GM18868 (cell line): ENCODE measurements around the gene TRIM51.
"Not testable (repeated sequence)": the region's sequence is repeated elsewhere in the genome, so short reads cannot be mapped to it uniquely, and the experiment has no call there.

ENCODE experiments used
- ATAC-seq: cut with Tn5 transposase; IDR thresholded peaks from one replicate; pipeline ENCODE4 v1.9.1; 2021; ENCODE audit warnings: mild to moderate bottlenecking, moderate library complexity; ENCODE audit not compliant: unreplicated experiment

The TRIM51 gene

DNA sequence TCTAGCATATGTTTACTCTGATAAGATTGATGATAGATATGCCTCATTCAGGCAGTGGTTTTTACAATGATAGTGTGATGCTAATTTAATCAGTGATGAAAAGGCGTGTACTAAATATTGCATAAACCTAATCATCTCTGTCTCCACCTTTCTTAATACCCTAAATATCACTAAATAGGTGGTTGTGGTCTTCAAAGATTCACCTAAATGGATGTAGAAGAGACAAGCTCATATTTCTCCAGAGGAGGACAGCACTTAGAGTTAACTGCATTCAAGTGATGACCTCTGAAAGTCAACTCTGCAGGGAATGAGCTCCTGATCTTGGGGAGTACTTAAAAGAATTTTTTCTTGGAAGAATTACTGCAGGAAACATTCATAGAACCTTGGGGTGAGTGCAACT, at the start of gene TRIM51:
TSS of gene TRIM51 (plus strand) at position 301 of the 400 bp plus-strand sequence. CDS start 2,132 bp downstream, outside the sequence.
- ATAC-seq, result not testable (repeated sequence)

GRCh38 chr11:55838452-55838851, 44.6 kb upstream of the TRIM51 start, which contains the start of gene OR5D16:
Gene OR5D16, plus strand, starts transcription at chr11:55838752. Its CDS starts 0 bp downstream, at chr11:55838752.
- ATAC-seq, result no peak

DNA sequence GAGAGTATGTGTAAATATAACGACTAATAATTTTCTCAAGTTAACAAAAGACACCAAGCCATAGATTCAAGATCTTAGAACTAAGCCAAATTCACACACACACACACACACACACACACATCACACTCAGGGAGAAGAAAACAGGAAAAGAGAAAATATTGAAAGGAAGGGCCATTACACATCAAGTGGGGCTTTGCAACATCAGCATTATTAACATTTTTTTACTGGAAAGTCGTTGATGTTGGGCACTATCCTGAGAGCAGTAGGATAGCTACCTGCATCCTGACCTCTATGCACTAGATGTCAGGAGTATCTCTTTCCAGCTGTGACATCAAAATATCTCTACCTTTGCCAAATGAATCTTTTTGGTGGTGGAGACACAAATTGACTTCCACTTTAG, 35.6 kb upstream of the TRIM51 start:
- ATAC-seq, result no peak

GRCh38 chr11:55849037-55849436, 34.1 kb upstream of the TRIM51 start:
- no peak for ATAC-seq

GRCh38 chr11:55852141-55852540, 31.0 kb upstream of the TRIM51 start:
- ATAC-seq, result no peak

- ATAC-seq, result peak; percentile 78
Measured at GRCh38 chr11:55854704-55855103, 28.4 kb upstream of the TRIM51 start.

GRCh38 chr11:55867354-55867753, 15.7 kb upstream of the TRIM51 start:
- not testable (repeated sequence) for ATAC-seq

DNA sequence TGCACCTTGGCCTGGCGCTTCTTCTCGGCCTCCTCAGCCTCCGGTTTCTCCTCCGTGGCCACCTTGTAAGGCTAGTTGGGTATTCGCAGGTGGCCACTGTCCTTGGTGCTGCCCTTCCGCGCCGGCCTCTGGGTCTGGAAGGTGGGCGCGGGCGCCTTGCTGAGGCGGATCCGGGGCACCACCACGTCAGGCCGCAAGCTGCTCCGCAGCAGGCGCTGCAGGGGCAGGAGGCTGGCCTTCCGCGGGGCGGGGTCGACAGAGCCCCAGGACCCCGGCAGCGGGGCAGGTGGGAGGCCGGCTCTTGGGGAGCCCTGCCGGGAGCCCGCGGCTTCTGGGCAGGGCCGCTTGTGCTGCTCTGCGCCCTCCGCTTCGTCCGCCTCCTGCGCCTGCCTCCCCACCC, 10.4 kb upstream of the TRIM51 start:
- ATAC-seq, result not testable (repeated sequence)

DNA sequence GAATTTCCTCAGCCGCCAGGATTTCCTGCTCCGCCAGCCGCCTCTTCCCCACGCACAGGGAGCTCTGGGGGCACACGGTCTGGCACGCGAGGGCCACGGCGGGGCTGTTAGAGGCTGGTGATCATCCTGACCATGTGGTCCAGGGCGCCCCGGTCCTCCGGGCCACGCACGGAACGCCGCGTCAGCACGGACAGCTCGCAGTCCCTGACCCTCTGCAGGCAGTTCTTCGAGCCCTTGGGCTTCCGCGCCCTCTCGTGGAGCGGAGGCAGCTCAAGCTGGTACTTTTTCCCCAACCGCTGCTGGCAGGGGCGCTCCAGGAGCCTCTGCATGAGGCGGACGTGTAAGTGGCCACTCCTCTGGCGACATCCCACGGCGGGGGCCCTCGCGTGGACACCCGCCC, 10.0 kb upstream of the TRIM51 start:
- ATAC-seq, result not testable (repeated sequence)

DNA sequence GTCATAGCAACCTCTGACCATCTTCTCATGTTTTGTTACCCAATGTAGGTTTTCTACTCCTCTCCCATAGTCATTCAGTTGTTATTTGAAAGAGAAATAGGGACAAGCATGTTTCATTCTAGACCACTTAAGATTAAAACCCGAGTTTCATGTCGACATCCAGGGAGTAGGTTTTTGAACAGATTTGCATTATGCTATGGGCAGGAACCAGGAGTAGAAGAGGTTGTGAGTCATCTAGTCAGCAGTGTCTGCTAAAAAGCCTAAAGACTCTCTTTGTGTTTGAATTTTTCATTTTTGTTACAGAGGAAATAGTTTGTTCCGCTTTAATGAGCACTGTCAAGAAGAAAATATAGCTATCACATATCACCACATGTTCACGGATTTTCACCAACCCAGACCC, 1.9 kb downstream of the TRIM51 start:
- ATAC-seq, result not testable (repeated sequence)

DNA sequence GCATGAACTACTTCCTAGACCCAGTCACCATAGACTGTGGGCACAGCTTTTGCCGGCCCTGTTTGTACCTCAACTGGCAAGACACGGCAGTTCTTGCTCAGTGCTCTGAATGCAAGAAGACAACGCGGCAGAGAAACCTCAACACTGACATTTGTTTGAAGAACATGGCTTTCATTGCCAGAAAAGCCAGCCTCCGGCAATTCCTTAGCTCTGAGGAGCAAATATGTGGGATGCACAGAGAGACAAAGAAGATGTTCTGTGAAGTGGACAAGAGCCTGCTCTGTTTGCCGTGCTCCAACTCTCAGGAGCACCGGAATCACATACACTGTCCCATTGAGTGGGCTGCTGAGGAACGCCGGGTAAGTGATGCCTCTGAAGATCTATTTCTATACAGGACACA, 2.4 kb downstream of the TRIM51 start:
- not testable (repeated sequence) for ATAC-seq

DNA sequence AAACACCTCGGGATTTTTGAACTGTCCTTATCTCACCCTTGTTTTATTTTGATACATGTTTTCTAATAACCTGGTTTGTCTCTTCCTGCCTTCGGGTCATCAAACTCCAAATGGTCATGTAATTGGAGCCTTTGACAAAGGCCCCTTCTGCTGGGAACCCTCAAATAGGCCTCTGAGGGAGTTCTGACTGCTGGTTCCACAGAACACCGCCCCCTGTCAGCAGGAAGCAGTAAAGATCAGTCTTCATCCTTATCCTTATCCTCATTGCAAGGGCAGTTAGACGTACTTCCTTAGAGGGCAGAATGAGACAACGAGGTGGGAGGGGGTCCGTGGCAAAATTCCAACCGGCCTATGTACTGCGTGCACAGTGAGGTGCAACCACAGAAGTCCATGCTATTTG, 12.1 kb downstream of the TRIM51 start:
- ATAC-seq, result no peak

DNA sequence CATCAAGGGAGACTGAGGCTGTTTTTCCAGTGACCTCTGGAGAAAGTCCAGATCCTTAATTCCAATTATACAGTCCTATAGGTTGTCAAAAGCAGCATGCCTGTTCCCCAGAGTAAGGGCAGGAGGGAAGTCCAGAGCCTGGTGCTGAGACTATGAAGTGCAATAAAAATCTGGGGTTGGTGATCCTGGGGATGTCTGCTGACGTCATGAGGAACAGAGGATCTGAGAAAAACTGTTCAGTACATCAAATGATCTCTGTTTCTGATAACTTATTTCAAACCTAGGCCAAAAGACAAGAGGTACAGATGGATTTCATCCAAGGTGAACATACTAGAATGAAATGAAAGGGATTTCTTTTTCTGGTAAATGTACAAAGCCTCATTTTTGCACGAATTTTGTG, 19.2 kb downstream of the TRIM51 start:
- no peak for ATAC-seq

GRCh38 chr11:55914482-55914881, 31.4 kb downstream of the TRIM51 start, which contains the start of gene OR5W2:
Gene OR5W2, minus strand, starts transcription at chr11:55914582. Its CDS starts 0 bp downstream, at chr11:55914582.
- ATAC-seq, result no peak

DNA sequence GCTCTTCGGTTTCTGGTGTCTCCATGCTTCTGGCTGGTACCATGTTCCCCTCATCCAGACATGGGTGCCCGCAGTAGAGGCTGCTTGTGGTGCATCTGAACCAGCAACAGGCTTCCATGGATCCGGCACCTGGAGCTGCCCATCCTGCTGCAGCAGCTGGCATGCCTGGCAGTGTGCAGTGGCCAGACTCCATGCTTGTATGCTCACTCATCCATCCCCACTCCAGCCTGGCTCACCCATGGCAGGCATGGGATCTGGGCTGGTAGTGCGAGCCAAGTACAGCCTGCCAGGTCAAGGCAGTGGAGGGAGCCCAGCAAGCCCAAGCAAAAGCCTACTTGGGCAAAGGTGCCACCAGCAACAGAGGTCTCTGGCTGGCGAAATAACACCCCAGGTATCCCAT, 37.4 kb downstream of the TRIM51 start:
- ATAC-seq, result no peak

GRCh38 chr11:55936300-55936699, 53.2 kb downstream of the TRIM51 start, which contains the start of gene OR5I1:
Gene OR5I1, minus strand, starts transcription at chr11:55936400. Its CDS starts 0 bp downstream, at chr11:55936400.
- ATAC-seq, result no peak
